ENCODE data around the gene S100A7.

S100A7 gene

GRCh38 chr1:153460551-153460950 is at the start of gene S100A7:
Gene S100A7, minus strand, starts transcription at chr1:153460651. Its CDS starts 1,638 bp downstream, at chr1:153459013.
- DNase-seq = no peak

GRCh38 chr1:153509729-153510354 is 49.4 kb upstream of the S100A7 start:
- peak; percentile 37 for DNase-seq

GRCh38 chr1:153509036-153509435 is 48.6 kb upstream of the S100A7 start:
- no peak for DNase-seq

- no peak for DNase-seq
Observed at GRCh38 chr1:153507926-153508583, 47.6 kb upstream of the S100A7 start.

GRCh38 chr1:153506831-153507413 is 46.5 kb upstream of the S100A7 start:
- DNase-seq = peak; percentile 69

GRCh38 chr1:153506386-153506785 is 45.9 kb upstream of the S100A7 start:
- no peak for DNase-seq

- no peak for DNase-seq
Observed at GRCh38 chr1:153505576-153505975, 45.1 kb upstream of the S100A7 start.

GRCh38 chr1:153503766-153504165 is 43.3 kb upstream of the S100A7 start:
- DNase-seq = no peak

GRCh38 chr1:153498746-153499145 is 38.3 kb upstream of the S100A7 start:
- no peak for DNase-seq

GRCh38 chr1:153495536-153495935 is 35.1 kb upstream of the S100A7 start:
- DNase-seq = no peak

- no peak for DNase-seq
Observed at GRCh38 chr1:153494976-153495535, 34.6 kb upstream of the S100A7 start.

GRCh38 chr1:153493343-153493960 is 33.0 kb upstream of the S100A7 start:
- DNase-seq = no peak

GRCh38 chr1:153490272-153491051 is 30.0 kb upstream of the S100A7 start:
- DNase-seq = no peak

GRCh38 chr1:153488731-153489130 is 28.3 kb upstream of the S100A7 start:
- no peak for DNase-seq

GRCh38 chr1:153487707-153488106 is 27.3 kb upstream of the S100A7 start:
- no peak for DNase-seq

- DNase-seq = no peak
Observed at GRCh38 chr1:153485863-153486262, 25.4 kb upstream of the S100A7 start.

- no peak for DNase-seq
Observed at GRCh38 chr1:153483776-153484175, 23.3 kb upstream of the S100A7 start.

GRCh38 chr1:153481124-153481523 is 20.7 kb upstream of the S100A7 start:
- DNase-seq = no peak

GRCh38 chr1:153478692-153479618 is 18.5 kb upstream of the S100A7 start:
- no peak for DNase-seq

- DNase-seq = no peak
Observed at GRCh38 chr1:153478047-153478691, 17.7 kb upstream of the S100A7 start.

- DNase-seq = no peak
Observed at GRCh38 chr1:153476491-153477093, 16.1 kb upstream of the S100A7 start.

Measured in kidney glomerular epithelial cell (primary cell).